Activated T-helper 1 cell treated with anti-CD3 and anti-CD28 coated beads, Interleukin-12 subunit alpha, Interleukin-12 subunit beta, Interleukin-2, Interleukin-4 antibody, amounts not matched to agents 30 ng/mL and 10 ng/mL and 1 ng/mL, durations not matched to agents 14 hours and 24 hours and 36 hours (primary cell): ENCODE measurements around the gene PCIF1. TPM values are rescaled to one million over a fixed set of nuclear protein-coding genes. Genes with fewer than 3 reads are reported as not detected.
"Not testable (repeated sequence)": the region's sequence is repeated elsewhere in the genome, so short reads cannot be mapped to it uniquely, and the experiment has no call there.

Experiments
- DNase-seq: peaks from one replicate; pipeline ENCODE4 v3.0.0; 2021; ENCODE audit warnings: low spot score
- H3K27ac Mint-ChIP-seq: one replicate; pipeline ENCODE4 v1.8.0; 2021; ENCODE audit warnings: mild to moderate bottlenecking, mixed read lengths
- H3K27me3 Mint-ChIP-seq: one replicate; pipeline ENCODE4 v1.8.0; 2022; ENCODE audit warnings: mild to moderate bottlenecking, moderate library complexity, mixed read lengths; ENCODE audit not compliant: insufficient read depth
- H3K36me3 Mint-ChIP-seq: one replicate; pipeline ENCODE4 v1.8.0; 2021; ENCODE audit warnings: low read depth, mixed read lengths
- H3K4me1 Mint-ChIP-seq: one replicate; pipeline ENCODE4 v1.8.0; 2021; ENCODE audit warnings: low read depth, mixed read lengths
- H3K4me3 Mint-ChIP-seq: one replicate; pipeline ENCODE4 v1.8.0; 2021; ENCODE audit warnings: mild to moderate bottlenecking, moderate library complexity, mixed read lengths
- H3K9me3 Mint-ChIP-seq: one replicate; pipeline ENCODE4 v1.8.0; 2021; ENCODE audit warnings: mixed read lengths
- intact Hi-C: fragments of 100-400 bp; cut with micrococcal nuclease; formaldehyde crosslinking; loops from one replicate; pipeline ENCODE4 v1.15.1; 2024
- total RNA-seq: library from RNA; stranded (reverse); gene quantifications from 2 replicates; pipeline ENCODE4 v1.2.3, GENCODE V29; 2022

The PCIF1 gene
- total RNA-seq, 1 donor from 2014 or later, result 28.5 TPM

GRCh38 chr20:45949542-45950329 is 15.3 kb downstream of the PCIF1 start:
- Mint-ChIP-seq H3K36me3 (peaks cover 34% of the 10 kb centered on the region), H3K27me3 (no peaks in the 10 kb centered on the region), H3K9me3 (no peaks in the 10 kb centered on the region), H3K27ac (no peak overlapping the region), H3K4me3 (no peak overlapping the region), H3K4me1 (peaks cover 3% of the 10 kb centered on the region)
- no peak for DNase-seq
- intact Hi-C loops, result no loop called here

GRCh38 chr20:45950330-45950646 is 15.8 kb downstream of the PCIF1 start:
- H3K9me3 Mint-ChIP-seq, result no peaks in the 10 kb centered on the region
- H3K4me3 Mint-ChIP-seq, result no peak overlapping the region
- intact Hi-C loops, result no loop called here
- no peak for DNase-seq
- H3K27ac Mint-ChIP-seq, result no peak overlapping the region
- H3K27me3 Mint-ChIP-seq, result no peaks in the 10 kb centered on the region
- H3K4me1 Mint-ChIP-seq, result no peaks in the 10 kb centered on the region
- peaks cover 30% of the 10 kb centered on the region for H3K36me3 Mint-ChIP-seq

GRCh38 chr20:45951925-45952834 is 17.7 kb downstream of the PCIF1 start:
- no peak for DNase-seq
- Mint-ChIP-seq H3K36me3 (peaks cover 23% of the 10 kb centered on the region), H3K27ac (no peak overlapping the region), H3K27me3 (no peaks in the 10 kb centered on the region), H3K4me3 (no peak overlapping the region), H3K4me1 (no peaks in the 10 kb centered on the region), H3K9me3 (no peaks in the 10 kb centered on the region)
- intact Hi-C loops, result no loop called here

GRCh38 chr20:45952861-45953260 is 18.4 kb downstream of the PCIF1 start:
- Mint-ChIP-seq H3K27ac (no peak overlapping the region), H3K9me3 (no peaks in the 10 kb centered on the region), H3K4me3 (no peak overlapping the region), H3K4me1 (no peaks in the 10 kb centered on the region), H3K27me3 (no peaks in the 10 kb centered on the region), H3K36me3 (peaks cover 21% of the 10 kb centered on the region)
- intact Hi-C loops, result no loop called here
- DNase-seq, result no peak

DNA sequence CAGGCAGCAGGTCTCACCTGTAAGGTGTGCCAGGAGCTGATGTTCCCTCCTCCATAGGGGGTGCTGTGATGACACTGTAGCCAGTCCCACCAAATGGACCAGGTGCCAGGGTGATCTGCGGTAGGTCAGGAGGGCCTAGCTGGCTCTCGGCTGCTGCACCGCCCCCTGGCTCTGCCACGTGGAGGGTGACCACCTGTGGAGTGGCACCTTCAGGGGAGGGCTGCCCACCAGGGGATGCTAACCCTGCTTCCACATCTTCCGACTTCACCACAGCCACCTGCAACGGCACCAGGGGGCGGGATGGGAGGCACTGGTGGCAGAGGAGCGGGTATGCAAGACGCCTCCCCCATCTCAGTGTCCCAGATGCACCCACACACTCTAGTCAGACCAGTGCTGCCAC is 19.2 kb downstream of the PCIF1 start:
- H3K27ac Mint-ChIP-seq, result no peak overlapping the region
- no peak overlapping the region for H3K4me3 Mint-ChIP-seq
- no peak for DNase-seq
- intact Hi-C loops, result no loop called here
- H3K27me3 Mint-ChIP-seq, result no peaks in the 10 kb centered on the region
- H3K36me3 Mint-ChIP-seq, result peaks cover 25% of the 10 kb centered on the region
- H3K4me1 Mint-ChIP-seq, result no peaks in the 10 kb centered on the region
- no peaks in the 10 kb centered on the region for H3K9me3 Mint-ChIP-seq

GRCh38 chr20:45956326-45956725 is 21.8 kb downstream of the PCIF1 start:
- H3K27ac Mint-ChIP-seq, DNase-seq, H3K9me3 Mint-ChIP-seq, H3K4me1 Mint-ChIP-seq, intact Hi-C loops, H3K4me3 Mint-ChIP-seq, H3K27me3 Mint-ChIP-seq: not testable (repeated sequence)
- peaks cover 28% of the 10 kb centered on the region for H3K36me3 Mint-ChIP-seq

- intact Hi-C loops, result no loop called here
Measured at GRCh38 chr20:45957021-45957941, 22.8 kb downstream of the PCIF1 start.

GRCh38 chr20:45958593-45958992 is 24.1 kb downstream of the PCIF1 start:
- no peaks in the 10 kb centered on the region for H3K27me3 Mint-ChIP-seq
- H3K27ac Mint-ChIP-seq, result no peak overlapping the region
- H3K4me3 Mint-ChIP-seq, result no peak overlapping the region

More at GRCh38 chr20:45957021-45957941, 22.8 kb downstream of the PCIF1 start:
- no peaks in the 10 kb centered on the region for H3K4me1 Mint-ChIP-seq
- no peak for DNase-seq
- no peak overlapping the region for H3K4me3 Mint-ChIP-seq
- H3K27me3 Mint-ChIP-seq, result no peaks in the 10 kb centered on the region
- H3K9me3 Mint-ChIP-seq, result no peaks in the 10 kb centered on the region
- H3K36me3 Mint-ChIP-seq, result peaks cover 24% of the 10 kb centered on the region
- no peak overlapping the region for H3K27ac Mint-ChIP-seq

DNA sequence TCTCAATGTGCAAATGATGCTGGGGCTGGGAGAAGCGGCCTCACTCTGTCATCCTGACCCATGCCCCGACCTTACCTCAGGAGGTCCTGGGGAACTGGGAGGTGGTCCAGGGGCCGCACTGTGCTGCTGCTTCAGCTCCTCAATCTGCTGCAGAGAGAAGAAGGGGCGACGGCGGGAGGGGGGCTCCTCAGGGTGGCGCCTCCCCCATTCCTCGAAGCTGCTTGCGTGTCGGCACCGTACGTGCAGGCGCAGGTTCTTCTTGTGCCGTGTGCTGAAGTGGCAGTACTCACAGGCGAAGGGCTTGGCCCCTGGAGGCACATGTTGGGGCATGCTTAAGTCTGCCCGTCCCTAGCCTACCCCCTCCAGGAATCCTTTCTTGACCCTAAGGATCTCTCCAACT is 24.6 kb downstream of the PCIF1 start:
- intact Hi-C loops, result no loop called here
- no peaks in the 10 kb centered on the region for H3K9me3 Mint-ChIP-seq
- DNase-seq, result no peak
- H3K36me3 Mint-ChIP-seq, result peaks cover 33% of the 10 kb centered on the region
- H3K4me3 Mint-ChIP-seq, result no peak overlapping the region
- no peak overlapping the region for H3K27ac Mint-ChIP-seq
- H3K4me1 Mint-ChIP-seq, result no peaks in the 10 kb centered on the region
- no peaks in the 10 kb centered on the region for H3K27me3 Mint-ChIP-seq

More at GRCh38 chr20:45958593-45958992, 24.1 kb downstream of the PCIF1 start:
- no peak for DNase-seq
- intact Hi-C loops, result no loop called here
- Mint-ChIP-seq H3K9me3 (no peaks in the 10 kb centered on the region), H3K4me1 (no peaks in the 10 kb centered on the region), H3K36me3 (peaks cover 31% of the 10 kb centered on the region)

GRCh38 chr20:45959956-45960630 is 25.6 kb downstream of the PCIF1 start:
- Mint-ChIP-seq H3K27me3 (no peaks in the 10 kb centered on the region), H3K9me3 (no peaks in the 10 kb centered on the region), H3K36me3 (peaks cover 37% of the 10 kb centered on the region), H3K4me3 (no peak overlapping the region), H3K27ac (no peak overlapping the region), H3K4me1 (no peaks in the 10 kb centered on the region)
- no peak for DNase-seq
- intact Hi-C loops, result no loop called here

DNA sequence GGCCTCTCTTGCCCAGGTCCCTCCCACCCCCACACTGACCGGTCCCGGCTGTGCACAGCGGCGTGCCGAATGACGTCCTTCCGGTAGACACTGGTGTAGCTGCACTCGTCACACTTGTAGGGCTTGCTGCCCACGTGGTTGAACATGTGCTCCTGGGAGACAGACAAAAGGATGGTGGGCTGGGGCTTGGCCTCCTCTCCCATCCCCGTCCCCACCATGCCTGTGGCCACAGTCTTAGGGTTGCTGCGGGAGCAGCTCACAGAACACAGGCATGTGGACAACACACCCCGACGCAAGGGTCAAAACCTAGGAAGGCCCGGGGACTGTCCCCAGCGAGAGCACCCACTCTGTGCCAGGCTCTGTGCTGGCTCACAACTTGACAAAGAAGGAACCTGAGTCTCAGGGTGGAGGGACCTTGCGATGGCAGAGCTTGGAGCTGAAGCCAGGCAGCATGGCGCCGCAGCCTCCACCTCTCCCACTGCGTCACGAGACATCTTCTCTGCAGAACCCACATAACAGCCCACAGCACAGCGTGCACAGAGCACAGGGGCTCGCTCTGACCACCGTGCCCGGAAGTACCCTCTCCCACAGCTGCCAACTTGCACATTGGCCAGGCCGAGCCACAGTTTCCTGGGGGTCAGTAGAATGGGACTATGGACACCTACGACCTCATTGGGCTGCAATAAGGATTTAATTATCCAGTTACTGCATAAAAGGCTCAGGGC is 27.7 kb downstream of the PCIF1 start:
- Mint-ChIP-seq H3K36me3 (peaks cover 42% of the 10 kb centered on the region), H3K9me3 (no peaks in the 10 kb centered on the region), H3K4me3 (no peak overlapping the region), H3K27me3 (no peaks in the 10 kb centered on the region), H3K27ac (no peak overlapping the region), H3K4me1 (no peaks in the 10 kb centered on the region)
- intact Hi-C loops, result no loop called here
- no peak for DNase-seq
